ENCODE results near the gene OR4D2. TPM values are rescaled to one million over a fixed set of nuclear protein-coding genes. Genes with fewer than 3 reads are reported as not detected.

The OR4D2 gene
- total and polyA plus RNA-seq, 2 of the 13 experiments (the other 11 are each of a cell fraction or from before 2014, with no cell fraction given) = not detected

- TF ChIP-seq ZNF530 (CRISPR knock-in tag; IDR thresholded peaks at IDR 0.05; ENCODE audit: low read depth) (no peak), TEAD2 (CRISPR knock-in tag; IDR thresholded peaks at IDR 0.05) (peak; percentile 17; the same call in 1 of the 2 replicates), ZSCAN25 (CRISPR knock-in tag; IDR thresholded peaks at IDR 0.05) (peak; percentile 80; the same call in 1 of the 2 replicates), NRL (CRISPR knock-in tag; IDR thresholded peaks at IDR 0.05; ENCODE audit: borderline replicate concordance) (peak; percentile 81), MBD4 (IDR thresholded peaks at IDR 0.05; ENCODE audit: borderline replicate concordance, low read length) (no peak), ZNF317 (CRISPR knock-in tag; IDR thresholded peaks at IDR 0.05) (peak; percentile 79; the same call in 1 of the 2 replicates), ZNF552 (CRISPR knock-in tag; IDR thresholded peaks at IDR 0.05; ENCODE audit: borderline replicate concordance) (peak; percentile 78; the same call in 1 of the 2 replicates), ARID4A (CRISPR knock-in tag; IDR thresholded peaks at IDR 0.05; ENCODE audit: borderline replicate concordance) (peak; percentile 99), ZMAT3 (CRISPR knock-in tag; conservative IDR thresholded peaks at IDR 0.05) (peak; percentile 87; the same call in 1 of the 2 replicates), ZFP36 (IDR thresholded peaks at IDR 0.05; ENCODE audit: borderline replicate concordance, low read depth, low read length, partially characterized antibody) (no peak), ZFP91 (CRISPR knock-in tag; IDR thresholded peaks at IDR 0.05; ENCODE audit: borderline replicate concordance) (peak; percentile 95), ZNF644 (CRISPR knock-in tag; IDR thresholded peaks at IDR 0.05; ENCODE audit: low read depth) (peak; percentile 94), KDM3A (CRISPR knock-in tag; IDR thresholded peaks at IDR 0.05; ENCODE audit: low read depth) (peak; percentile 78), ZNF34 (CRISPR knock-in tag; IDR thresholded peaks at IDR 0.05; ENCODE audit: borderline replicate concordance) (peak; percentile 67; the same call in 1 of the 2 replicates), MYNN (CRISPR knock-in tag; IDR thresholded peaks at IDR 0.05; ENCODE audit: low read depth) (0 out of 2 replicates have a peak, but pooled peaks have one; percentile 29), ZNF616 (CRISPR knock-in tag; IDR thresholded peaks at IDR 0.05; ENCODE audit: low read depth) (no peak), E2F5 (CRISPR knock-in tag; conservative IDR thresholded peaks at IDR 0.05) (no peak), HDAC1 (CRISPR knock-in tag; IDR thresholded peaks at IDR 0.05) (peak; percentile 95), AGO2 (optimal IDR thresholded peaks at IDR 0.05; ENCODE audit: low read depth, low read length) (peak; percentile 56)
Measured at GRCh38 chr17:58219007-58219788, 52.4 kb downstream of the OR4D2 start, which contains the start of gene MKS1 (continued).

Measured in HepG2 (cell line).